H1 (cell line): Measurements from ENCODE around the gene COL1A1.

ENCODE experiments used
- POLR2AphosphoS5 ChIP-seq: IDR thresholded peaks from 2 replicates; pipeline ENCODE4 v1.6.1; 2011; ENCODE audit warnings: low read depth, low read length
- RAD21 ChIP-seq, 2 experiments: IDR thresholded peaks in 1 of 2; conservative IDR thresholded peaks in 1 of 2; 2 replicates each; pipeline ENCODE4 v1.6.1; 2011; ENCODE audit warnings: low read depth in 2 of 2, low read length in 2 of 2, improper control_type of control experiment in 1 of 2, inconsistent platforms in 1 of 2, mild to moderate bottlenecking in 1 of 2, moderate library complexity in 1 of 2
- SP1 ChIP-seq: IDR thresholded peaks from 2 replicates; pipeline ENCODE4 v1.6.1; 2011; ENCODE audit warnings: low read depth, low read length
- ZNF274 ChIP-seq: IDR thresholded peaks from 2 replicates; pipeline ENCODE4 v1.7.0; 2012; ENCODE audit warnings: low read length, borderline replicate concordance; ENCODE audit errors: extremely low read depth
- TF ChIP-seq, protein P1 (sequence below): IDR thresholded peaks from 2 replicates; pipeline ENCODE4 v1.6.1; 2011; ENCODE audit warnings: low read depth, mild to moderate bottlenecking, low read length; ENCODE audit not compliant: insufficient read depth

GRCh38 chr17:50157891-50158290 lies 43.5 kb downstream of the COL1A1 start:
- TF ChIP-seq POLR2AphosphoS5 (no peak), SP1 (no peak), ZNF274 (no peak), RAD21 (IDR thresholded peaks at IDR 0.05 in 1 of 2, conservative IDR thresholded peaks at IDR 0.05 in 1 of 2; ENCODE audit: low read depth in 2 of 2, low read length in 2 of 2) (no peak)
- TF ChIP-seq, protein P1, sequence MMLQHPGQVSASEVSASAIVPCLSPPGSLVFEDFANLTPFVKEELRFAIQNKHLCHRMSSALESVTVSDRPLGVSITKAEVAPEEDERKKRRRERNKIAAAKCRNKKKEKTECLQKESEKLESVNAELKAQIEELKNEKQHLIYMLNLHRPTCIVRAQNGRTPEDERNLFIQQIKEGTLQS: no peak
